Keratinocyte (primary cell): ENCODE data around the gene TXNL4A.

ENCODE experiments used
- CTCF ChIP-seq, 3 experiments: IDR thresholded peaks in 1 of 3; conservative IDR thresholded peaks in 1 of 3; optimal IDR thresholded peaks in 1 of 3; 2 replicates in 2 of 3; 3 replicates in 1 of 3; pipeline versions ENCODE3 to v1.5.1; 2011; ENCODE audit warnings: low read length in 3 of 3, mild to moderate bottlenecking in 3 of 3, moderate library complexity in 2 of 3, control low read depth in 1 of 3, inconsistent platforms in 1 of 3; ENCODE audit not compliant: insufficient read depth in 2 of 3; ENCODE audit errors: extremely low read depth in 1 of 3
- EZH2 ChIP-seq: IDR thresholded peaks from one replicate; pipeline ENCODE4 v1.6.1; 2012; ENCODE audit warnings: inconsistent platforms, mild to moderate bottlenecking, low read length, moderate library complexity

- TF ChIP-seq CTCF (optimal IDR thresholded peaks at IDR 0.05 in 1 of 3, IDR thresholded peaks at IDR 0.05 in 1 of 3, conservative IDR thresholded peaks at IDR 0.05 in 1 of 3; ENCODE audit: extremely low read depth in 1 of 3, insufficient read depth in 2 of 3, low read length in 3 of 3), result no peak
- no peak for TF ChIP-seq EZH2
Observed at GRCh38 chr18:79986726-79987125, 1.6 kb downstream of the TXNL4A start.
